Measurements from ENCODE around the gene MAP3K14.
A peak's percentile ranks its signal among the peaks of the same experiment; 100 is the strongest.

Gene MAP3K14

DNA sequence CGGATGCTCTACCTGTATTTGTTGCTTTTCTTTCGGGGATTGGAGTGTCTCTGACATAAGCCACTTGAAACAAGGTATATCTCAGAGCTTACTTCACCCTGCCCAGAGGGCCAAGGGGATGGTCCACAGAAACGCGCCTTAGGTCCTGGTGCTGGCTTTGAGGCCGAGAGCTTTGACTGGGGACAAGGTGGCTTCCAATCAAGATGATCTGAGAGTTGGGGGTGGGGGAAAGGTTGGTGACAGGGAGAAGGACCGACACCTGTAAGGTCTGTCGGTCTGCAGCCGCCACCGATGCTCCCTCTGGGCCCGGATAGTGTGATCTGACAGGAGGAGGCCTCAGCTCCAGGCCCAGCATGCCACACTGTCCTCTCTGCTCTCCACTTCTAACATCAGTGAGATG lies 33.1 kb downstream of the MAP3K14 start:
- H3K9me2 ChIP-seq (replicated peaks; ENCODE audit: low read depth, low read length) = no peaks in the 10 kb centered on the region
- H3K27me3 ChIP-seq (ENCODE audit: insufficient read depth, low read length, poor library complexity, severe bottlenecking) = no peaks in the 10 kb centered on the region
- no peaks in the 10 kb centered on the region for H4K20me1 ChIP-seq (ENCODE audit: insufficient read depth, low read length, poor library complexity, severe bottlenecking)
- peaks cover 20% of the 10 kb centered on the region; the same call in 1 of the 2 replicates for H3K36me3 ChIP-seq (ENCODE audit: insufficient read depth, low read length)
- H3K79me2 ChIP-seq (ENCODE audit: insufficient read depth, low read length) = no peaks in the 10 kb centered on the region
- no peaks in the 10 kb centered on the region for H3K4me1 ChIP-seq (ENCODE audit: insufficient read depth, low read length, poor library complexity, severe bottlenecking)
- H3K9ac ChIP-seq (ENCODE audit: low read depth, low read length, poor library complexity, severe bottlenecking) = peak overlapping the region; percentile 54
- H3K4me3 ChIP-seq (ENCODE audit: low read length, poor library complexity, severe bottlenecking) = no peak overlapping the region
- no peaks in the 10 kb centered on the region for H3K9me3 ChIP-seq (ENCODE audit: insufficient read depth, low read depth, low read length)
- no peaks in the 10 kb centered on the region for H3F3A ChIP-seq (ENCODE audit: low read depth)
- TF ChIP-seq, protein P1, sequence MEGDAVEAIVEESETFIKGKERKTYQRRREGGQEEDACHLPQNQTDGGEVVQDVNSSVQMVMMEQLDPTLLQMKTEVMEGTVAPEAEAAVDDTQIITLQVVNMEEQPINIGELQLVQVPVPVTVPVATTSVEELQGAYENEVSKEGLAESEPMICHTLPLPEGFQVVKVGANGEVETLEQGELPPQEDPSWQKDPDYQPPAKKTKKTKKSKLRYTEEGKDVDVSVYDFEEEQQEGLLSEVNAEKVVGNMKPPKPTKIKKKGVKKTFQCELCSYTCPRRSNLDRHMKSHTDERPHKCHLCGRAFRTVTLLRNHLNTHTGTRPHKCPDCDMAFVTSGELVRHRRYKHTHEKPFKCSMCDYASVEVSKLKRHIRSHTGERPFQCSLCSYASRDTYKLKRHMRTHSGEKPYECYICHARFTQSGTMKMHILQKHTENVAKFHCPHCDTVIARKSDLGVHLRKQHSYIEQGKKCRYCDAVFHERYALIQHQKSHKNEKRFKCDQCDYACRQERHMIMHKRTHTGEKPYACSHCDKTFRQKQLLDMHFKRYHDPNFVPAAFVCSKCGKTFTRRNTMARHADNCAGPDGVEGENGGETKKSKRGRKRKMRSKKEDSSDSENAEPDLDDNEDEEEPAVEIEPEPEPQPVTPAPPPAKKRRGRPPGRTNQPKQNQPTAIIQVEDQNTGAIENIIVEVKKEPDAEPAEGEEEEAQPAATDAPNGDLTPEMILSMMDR (conservative IDR thresholded peaks at IDR 0.05; ENCODE audit: low read length) = no peak
- H2AFZ ChIP-seq (ENCODE audit: low read length) = no peak overlapping the region
- no peak overlapping the region for H3K4me2 ChIP-seq (ENCODE audit: low read depth, low read length, poor library complexity, severe bottlenecking)

- no peak overlapping the region for H3K4me2 ChIP-seq (ENCODE audit: low read depth, low read length, poor library complexity, severe bottlenecking)
- H3K9me3 ChIP-seq (ENCODE audit: insufficient read depth, low read depth, low read length) = no peaks in the 10 kb centered on the region
- H2AFZ ChIP-seq (ENCODE audit: low read length) = no peak overlapping the region
- H3K4me3 ChIP-seq (ENCODE audit: low read length, poor library complexity, severe bottlenecking) = no peak overlapping the region
- H3K79me2 ChIP-seq (ENCODE audit: insufficient read depth, low read length) = no peaks in the 10 kb centered on the region
- H3F3A ChIP-seq (ENCODE audit: low read depth) = no peaks in the 10 kb centered on the region
- H3K9me2 ChIP-seq (replicated peaks; ENCODE audit: low read depth, low read length) = no peaks in the 10 kb centered on the region
- peaks cover 17% of the 10 kb centered on the region; the same call in 1 of the 2 replicates for H3K36me3 ChIP-seq (ENCODE audit: insufficient read depth, low read length)
- no peaks in the 10 kb centered on the region for H3K27me3 ChIP-seq (ENCODE audit: insufficient read depth, low read length, poor library complexity, severe bottlenecking)
- TF ChIP-seq, protein P1 (conservative IDR thresholded peaks at IDR 0.05; ENCODE audit: low read length) = no peak
- no peak for TF ChIP-seq EZH2phosphoT487 (IDR thresholded peaks at IDR 0.05; ENCODE audit: borderline replicate concordance)
- H3K4me1 ChIP-seq (ENCODE audit: insufficient read depth, low read length, poor library complexity, severe bottlenecking) = no peaks in the 10 kb centered on the region
- peak overlapping the region; percentile 54 for H3K9ac ChIP-seq (ENCODE audit: low read depth, low read length, poor library complexity, severe bottlenecking)
- H4K20me1 ChIP-seq (ENCODE audit: insufficient read depth, low read length, poor library complexity, severe bottlenecking) = no peaks in the 10 kb centered on the region
Measured at GRCh38 chr17:45282683-45283644, 33.9 kb downstream of the MAP3K14 start.

GRCh38 chr17:45279898-45280297 lies 36.9 kb downstream of the MAP3K14 start:
- no peaks in the 10 kb centered on the region for H3K4me1 ChIP-seq (ENCODE audit: insufficient read depth, low read length, poor library complexity, severe bottlenecking)
- no peaks in the 10 kb centered on the region for H3K27me3 ChIP-seq (ENCODE audit: insufficient read depth, low read length, poor library complexity, severe bottlenecking)
- no peak overlapping the region for H3K9ac ChIP-seq (ENCODE audit: low read depth, low read length, poor library complexity, severe bottlenecking)
- H3K36me3 ChIP-seq (ENCODE audit: insufficient read depth, low read length) = peaks cover 10% of the 10 kb centered on the region; the same call in 1 of the 2 replicates
- H3K4me2 ChIP-seq (ENCODE audit: low read depth, low read length, poor library complexity, severe bottlenecking) = no peak overlapping the region
- TF ChIP-seq EZH2phosphoT487 (IDR thresholded peaks at IDR 0.05; ENCODE audit: borderline replicate concordance) = no peak
- TF ChIP-seq, protein P1 (conservative IDR thresholded peaks at IDR 0.05; ENCODE audit: low read length) = no peak
- H3K79me2 ChIP-seq (ENCODE audit: insufficient read depth, low read length) = no peaks in the 10 kb centered on the region
- H3K9me3 ChIP-seq (ENCODE audit: insufficient read depth, low read depth, low read length) = no peaks in the 10 kb centered on the region
- H3K4me3 ChIP-seq (ENCODE audit: low read length, poor library complexity, severe bottlenecking) = no peak overlapping the region
- H3F3A ChIP-seq (ENCODE audit: low read depth) = no peaks in the 10 kb centered on the region
- H2AFZ ChIP-seq (ENCODE audit: low read length) = no peak overlapping the region
- no peaks in the 10 kb centered on the region for H4K20me1 ChIP-seq (ENCODE audit: insufficient read depth, low read length, poor library complexity, severe bottlenecking)
- no peaks in the 10 kb centered on the region for H3K9me2 ChIP-seq (replicated peaks; ENCODE audit: low read depth, low read length)
